Activated CD8-positive, alpha-beta T cell treated with anti-CD3 and anti-CD28 coated beads for 36 hours (primary cell): ENCODE data around the gene PLCH1. TPM values are rescaled to one million over a fixed set of nuclear protein-coding genes. Genes with fewer than 3 reads are reported as not detected.

Source experiments
- ATAC-seq: fragments of 200-7000 bp; cut with Tn5 transposase; one replicate; pipeline ENCODE4 v1.10.0; 2021; ENCODE audit warnings: mild to moderate bottlenecking, moderate library complexity
- CTCF ChIA-PET: fragments of 350-600 bp; sonication (Branson Sonifier 250); formaldehyde crosslinking; loops from one replicate; lab custom pipeline; 2021; ENCODE audit warnings: antibody characterized with exemption; lab: Charles Lee
- POLR2A ChIA-PET: fragments of 350-600 bp; sonication (Branson Sonifier 250); formaldehyde crosslinking; loops from one replicate; lab custom pipeline; 2021; ENCODE audit warnings: antibody characterized with exemption; lab: Charles Lee
- DNase-seq: peaks from one replicate; pipeline ENCODE4 v3.0.0-alpha.2; 2020
- H3K27ac Mint-ChIP-seq: one replicate; pipeline ENCODE4 v1.8.0; 2021; ENCODE audit warnings: mild to moderate bottlenecking, mixed read lengths
- H3K27me3 Mint-ChIP-seq: one replicate; pipeline ENCODE4 v1.8.0; 2021; ENCODE audit warnings: mixed read lengths
- H3K36me3 Mint-ChIP-seq: one replicate; pipeline ENCODE4 v1.8.0; 2021; ENCODE audit warnings: low read depth, mixed read lengths
- H3K4me1 Mint-ChIP-seq: one replicate; pipeline ENCODE4 v1.8.0; 2021; ENCODE audit warnings: low read depth, mixed read lengths
- H3K4me3 Mint-ChIP-seq: one replicate; pipeline ENCODE4 v1.8.0; 2021; ENCODE audit warnings: mild to moderate bottlenecking, moderate library complexity, mixed read lengths
- H3K9me3 Mint-ChIP-seq: one replicate; pipeline ENCODE4 v1.8.0; 2021; ENCODE audit warnings: mixed read lengths
- CTCF ChIP-seq: fragments of 200-600 bp; IDR thresholded peaks from one replicate; pipeline ENCODE4 v1.8.0; 2022; ENCODE audit warnings: antibody characterized with exemption, mild to moderate bottlenecking
- intact Hi-C: fragments of 100-400 bp; cut with micrococcal nuclease; formaldehyde crosslinking; loops from one replicate; pipeline ENCODE4 v1.10.0; 2022
- total RNA-seq, 2 experiments: library from RNA; stranded (reverse); gene quantifications; one replicate each; pipeline ENCODE4 v1.2.3, GENCODE V29; 2021

Gene PLCH1
- total RNA-seq, 2 experiments from 2014 or later = 0.20 to 0.32 TPM

- ChIA-PET POLR2A (no interaction called here), CTCF (no interaction called here)
- no peak for DNase-seq
- intact Hi-C loops = no loop called here
- Mint-ChIP-seq H3K27me3 (no peaks in the 10 kb centered on the region), H3K9me3 (no peaks in the 10 kb centered on the region), H3K27ac (no peak overlapping the region), H3K4me1 (peaks cover 7% of the 10 kb centered on the region), H3K4me3 (no peak overlapping the region), H3K36me3 (no peaks in the 10 kb centered on the region)
- TF ChIP-seq CTCF = no peak
- no peak for ATAC-seq
Observed at GRCh38 chr3:155497930-155498647, 246.8 kb downstream of the PLCH1 start.

DNA sequence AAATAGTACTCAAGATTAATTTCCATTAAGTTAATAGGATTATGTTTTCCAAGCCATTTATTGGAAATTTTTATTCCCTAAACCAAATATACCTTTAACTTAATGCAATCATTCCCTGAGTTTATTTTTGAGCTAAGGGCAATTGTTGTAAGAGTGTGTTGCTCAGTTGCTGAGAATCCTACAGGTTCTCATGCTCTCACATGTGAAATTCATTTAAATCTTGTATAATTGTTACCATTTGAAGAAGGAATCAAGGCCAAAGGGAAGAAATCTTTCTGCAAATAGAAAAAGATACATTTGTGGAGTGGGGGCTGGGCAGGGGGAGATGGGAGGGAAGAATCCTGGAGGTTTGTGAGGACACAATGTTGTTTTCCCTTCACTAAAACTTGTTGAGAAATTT lies 248.7 kb downstream of the PLCH1 start:
- intact Hi-C loops = no loop called here
- Mint-ChIP-seq H3K4me3 (no peak overlapping the region), H3K9me3 (no peaks in the 10 kb centered on the region), H3K27ac (no peak overlapping the region), H3K4me1 (peaks cover 7% of the 10 kb centered on the region), H3K36me3 (no peaks in the 10 kb centered on the region), H3K27me3 (no peaks in the 10 kb centered on the region)
- ChIA-PET POLR2A (no interaction called here), CTCF (no interaction called here)
- no peak for DNase-seq
- no peak for ATAC-seq
- no peak for TF ChIP-seq CTCF

- H3K27me3 Mint-ChIP-seq = no peaks in the 10 kb centered on the region
- ChIA-PET POLR2A (no interaction called here), CTCF (no interaction called here)
- no peaks in the 10 kb centered on the region for H3K9me3 Mint-ChIP-seq
- no peak overlapping the region for H3K27ac Mint-ChIP-seq
- ATAC-seq (no peak), DNase-seq (peak; percentile 8)
- no peaks in the 10 kb centered on the region for H3K36me3 Mint-ChIP-seq
- TF ChIP-seq CTCF = no peak
- intact Hi-C loops = no loop called here
- peaks cover 7% of the 10 kb centered on the region for H3K4me1 Mint-ChIP-seq
- H3K4me3 Mint-ChIP-seq = no peak overlapping the region
Observed at GRCh38 chr3:155495387-155495786, 249.5 kb downstream of the PLCH1 start.

DNA sequence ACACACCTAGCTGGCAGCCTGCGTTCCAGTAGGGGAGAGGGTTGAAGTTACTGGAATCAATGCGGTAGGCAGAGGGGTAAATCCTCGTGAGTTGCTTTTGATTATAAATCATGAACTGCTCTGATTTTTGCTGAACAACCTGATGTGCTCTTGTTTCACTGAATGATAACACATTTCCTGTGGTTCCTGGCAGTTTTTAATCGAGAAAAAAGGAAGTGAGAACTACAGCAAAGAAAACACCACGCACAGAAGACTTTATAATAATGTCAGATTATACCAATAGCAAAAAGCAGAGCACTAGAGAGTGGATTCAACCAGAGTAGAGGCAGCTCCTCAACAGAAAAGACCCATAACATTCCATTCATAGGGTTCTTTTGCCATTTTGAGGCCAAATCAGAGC lies 250.5 kb downstream of the PLCH1 start:
- intact Hi-C loops = no loop called here
- no peak overlapping the region for H3K27ac Mint-ChIP-seq
- ATAC-seq (no peak), DNase-seq (no peak)
- no peaks in the 10 kb centered on the region for H3K27me3 Mint-ChIP-seq
- H3K9me3 Mint-ChIP-seq = no peaks in the 10 kb centered on the region
- H3K4me3 Mint-ChIP-seq = no peak overlapping the region
- H3K36me3 Mint-ChIP-seq = no peaks in the 10 kb centered on the region
- CTCF ChIA-PET = no interaction called here
- no peak for TF ChIP-seq CTCF
- POLR2A ChIA-PET = no interaction called here
- peaks cover 7% of the 10 kb centered on the region for H3K4me1 Mint-ChIP-seq

DNA sequence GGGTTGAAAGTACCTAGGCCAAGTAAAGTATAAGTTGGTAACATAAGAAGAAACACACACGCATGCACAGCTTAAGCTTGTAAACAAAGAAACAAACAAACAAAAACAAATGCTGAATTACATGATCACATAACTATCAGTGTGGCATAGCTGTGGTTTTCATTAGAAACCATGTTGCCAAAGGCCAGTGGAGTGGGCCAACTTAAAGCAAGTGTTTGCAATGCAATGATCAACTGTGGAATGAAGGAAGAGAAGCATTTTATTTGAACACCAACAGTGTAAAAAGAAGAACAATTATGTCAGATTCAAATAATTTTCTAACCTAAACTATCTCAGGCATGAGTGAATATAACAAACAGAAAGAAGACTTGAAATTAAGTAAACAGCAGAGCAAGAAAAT lies 252.0 kb downstream of the PLCH1 start:
- ChIA-PET POLR2A (no interaction called here), CTCF (interaction anchor here (0.6 kb wide), 1 partner anchor 108 kb away, joined by 3 read pairs; no protein-coding TSS in a partner anchor)
- Mint-ChIP-seq H3K36me3 (no peaks in the 10 kb centered on the region), H3K9me3 (no peaks in the 10 kb centered on the region), H3K4me3 (no peak overlapping the region), H3K4me1 (peaks cover 7% of the 10 kb centered on the region), H3K27me3 (no peaks in the 10 kb centered on the region), H3K27ac (no peak overlapping the region)
- DNase-seq = no peak
- no peak for ATAC-seq
- TF ChIP-seq CTCF = no peak
- intact Hi-C loops = no loop called here
